Astrocyte of the cerebellum (primary cell): ENCODE measurements around the gene ZNF143.

Experiments
- DNase-seq: peaks from one replicate; pipeline ENCODE4 v3.0.0-alpha.2; 2011; ENCODE audit warnings: low read depth
- H3K4me3 ChIP-seq: 2 replicates; pipeline ENCODE4 v1.5.1; 2011; ENCODE audit warnings: mild to moderate bottlenecking, low read depth, low read length, moderate library complexity
- CTCF ChIP-seq: IDR thresholded peaks from 2 replicates; pipeline ENCODE4 v1.5.1; 2012; ENCODE audit warnings: low read length, low read depth, moderate library complexity, mild to moderate bottlenecking; ENCODE audit errors: missing control alignments
- in situ Hi-C: cut with HindIII; loops from 2 replicates; pipeline ENCODE4 v1.10.0; 2017; ENCODE audit warnings: low sequenced_read_pairs

Gene ZNF143

GRCh38 chr11:9565822-9566560, 105.2 kb downstream of the ZNF143 start:
- no peak overlapping the region for H3K4me3 ChIP-seq
- in situ Hi-C loops = no loop called here
- no peak for TF ChIP-seq CTCF
- peak; percentile 100 for DNase-seq

GRCh38 chr11:9566561-9567063, 105.8 kb downstream of the ZNF143 start:
- DNase-seq = no peak
- no peak for TF ChIP-seq CTCF
- in situ Hi-C loops = no loop called here
- no peak overlapping the region for H3K4me3 ChIP-seq

- TF ChIP-seq CTCF = no peak
- in situ Hi-C loops = no loop called here
- DNase-seq = no peak
- H3K4me3 ChIP-seq = no peak overlapping the region
Observed at GRCh38 chr11:9567401-9567800, 106.6 kb downstream of the ZNF143 start.

- DNase-seq = no peak
- no peak overlapping the region for H3K4me3 ChIP-seq
- in situ Hi-C loops = no loop called here
- TF ChIP-seq CTCF = no peak
Observed at GRCh38 chr11:9568161-9568853, 107.5 kb downstream of the ZNF143 start.

- H3K4me3 ChIP-seq = no peak overlapping the region
- DNase-seq = peak; percentile 96
- no peak for TF ChIP-seq CTCF
- in situ Hi-C loops = no loop called here
Observed at GRCh38 chr11:9568854-9569587, 108.2 kb downstream of the ZNF143 start.

- in situ Hi-C loops = no loop called here
- DNase-seq = no peak
- TF ChIP-seq CTCF = no peak
- H3K4me3 ChIP-seq = no peak overlapping the region
Observed at GRCh38 chr11:9569588-9570164, 108.9 kb downstream of the ZNF143 start.
